Coronary artery (tissue), 2 donors: Measurements from ENCODE around the gene USP34.

Experiments used
- DNase-seq: peaks from one replicate; pipeline ENCODE4 v3.0.0-alpha.2; 2017; ENCODE audit warnings: low spot score
- H3K27ac ChIP-seq, 2 donors: fragments of 200-600 bp; sonication (generic); one replicate each; pipeline ENCODE4 v1.5.1; 2016 to 2019
- H3K4me3 ChIP-seq: fragments of 200-600 bp; sonication (generic); 2 replicates; pipeline ENCODE4 v1.5.1; 2016; ENCODE audit warnings: mild to moderate bottlenecking, moderate library complexity
- CTCF ChIP-seq: fragments of 200-600 bp; sonication (generic); IDR thresholded peaks from one replicate; pipeline ENCODE4 v1.5.1; 2019; ENCODE audit warnings: antibody characterized with exemption

USP34 gene

DNA sequence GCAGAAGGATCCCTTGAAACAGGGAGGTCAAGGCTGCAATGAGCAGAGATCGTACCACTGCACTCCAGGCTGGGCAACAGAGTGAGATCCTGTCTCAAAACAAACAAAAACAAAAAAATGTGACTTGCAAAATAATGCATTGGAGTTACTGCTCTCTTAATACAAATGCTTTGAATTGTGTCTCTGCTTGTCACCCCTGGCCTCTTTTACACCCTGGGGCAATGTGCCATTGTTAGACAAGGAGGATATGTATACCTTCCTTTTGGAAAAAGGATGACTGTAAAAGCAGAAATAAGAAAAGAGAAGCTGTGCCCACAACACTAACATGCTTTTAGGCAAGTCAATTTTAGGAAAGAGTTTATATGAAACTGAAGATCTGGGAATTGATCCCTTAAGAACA is 329.7 kb downstream of the USP34 start:
- Histone ChIP-seq H3K27ac (no peak overlapping the region), H3K4me3 (no peak overlapping the region)
- TF ChIP-seq CTCF, result no peak
- DNase-seq, result no peak

DNA sequence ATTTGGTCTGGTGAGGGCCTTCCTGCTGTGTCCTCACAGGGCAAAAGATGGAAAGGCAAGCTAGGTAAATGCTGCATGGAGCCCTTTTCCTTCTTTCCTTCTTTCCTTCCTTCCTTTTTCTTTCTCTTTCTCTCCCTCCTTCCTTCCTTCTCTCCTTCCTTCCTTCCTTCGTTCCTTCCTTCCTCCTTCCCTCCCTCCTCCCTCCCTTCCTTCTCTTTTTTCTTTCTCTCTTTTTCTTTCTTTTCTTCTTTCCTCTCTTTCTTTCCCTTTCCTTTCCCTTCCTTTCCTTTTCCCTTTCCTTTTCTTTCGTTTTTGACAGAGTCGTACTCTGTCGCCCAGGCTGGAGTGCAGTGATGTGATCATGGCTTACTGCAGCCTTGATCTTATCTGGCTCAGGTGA is 332.0 kb downstream of the USP34 start:
- TF ChIP-seq CTCF, result no peak
- DNase-seq, result no peak
- no peak overlapping the region for H3K27ac ChIP-seq
- H3K4me3 ChIP-seq, result no peak overlapping the region
